ENCODE results near the gene RETREG3.

GRCh38 chr17:42591411-42591810 is 17.8 kb downstream of the RETREG3 start:
- TF ChIP-seq CTCF (conservative IDR thresholded peaks at IDR 0.05; ENCODE audit: low read depth in 2 of 2) (no peak), EZH2 (IDR thresholded peaks at IDR 0.05; ENCODE audit: low read depth, unreplicated experiment) (no peak), REST (IDR thresholded peaks at IDR 0.05; ENCODE audit: unreplicated experiment) (no peak), POLR2AphosphoS5 (IDR thresholded peaks at IDR 0.05; ENCODE audit: low read depth) (no peak)
